Loucy (cell line): ENCODE data around the gene ZSCAN21.

Experiments used
- EZH2phosphoT487 ChIP-seq: fragments of 200-600 bp; IDR thresholded peaks from 2 replicates; pipeline ENCODE4 v1.6.1; 2018; ENCODE audit warnings: antibody characterized with exemption, mild to moderate bottlenecking, moderate library complexity, borderline replicate concordance
- TF ChIP-seq, protein P1 (sequence below): fragments of 200-600 bp; sonication (generic); conservative IDR thresholded peaks from 2 replicates; pipeline ENCODE4 v1.5.1; 2014; ENCODE audit warnings: mild to moderate bottlenecking, antibody characterized with exemption, low read length

DNA sequence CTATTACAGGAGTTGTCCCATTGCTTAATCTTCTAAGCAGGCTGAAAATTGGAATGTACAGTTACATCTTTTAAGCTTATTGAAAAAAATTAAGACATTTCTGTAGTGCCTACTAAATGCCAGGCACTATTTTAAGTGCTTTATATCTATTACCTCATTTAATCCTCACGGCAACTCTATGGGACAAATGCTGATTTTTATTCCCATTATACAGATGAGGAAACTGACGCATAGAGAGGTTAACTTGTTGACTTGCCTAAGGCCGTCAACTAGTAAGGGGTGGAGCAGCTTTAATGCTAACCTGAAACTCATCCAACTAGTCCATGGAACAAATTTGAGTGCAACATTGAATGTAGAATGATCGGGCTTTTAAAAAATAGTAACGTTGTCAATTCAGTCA is 31.7 kb upstream of the ZSCAN21 start:
- TF ChIP-seq, protein P1, sequence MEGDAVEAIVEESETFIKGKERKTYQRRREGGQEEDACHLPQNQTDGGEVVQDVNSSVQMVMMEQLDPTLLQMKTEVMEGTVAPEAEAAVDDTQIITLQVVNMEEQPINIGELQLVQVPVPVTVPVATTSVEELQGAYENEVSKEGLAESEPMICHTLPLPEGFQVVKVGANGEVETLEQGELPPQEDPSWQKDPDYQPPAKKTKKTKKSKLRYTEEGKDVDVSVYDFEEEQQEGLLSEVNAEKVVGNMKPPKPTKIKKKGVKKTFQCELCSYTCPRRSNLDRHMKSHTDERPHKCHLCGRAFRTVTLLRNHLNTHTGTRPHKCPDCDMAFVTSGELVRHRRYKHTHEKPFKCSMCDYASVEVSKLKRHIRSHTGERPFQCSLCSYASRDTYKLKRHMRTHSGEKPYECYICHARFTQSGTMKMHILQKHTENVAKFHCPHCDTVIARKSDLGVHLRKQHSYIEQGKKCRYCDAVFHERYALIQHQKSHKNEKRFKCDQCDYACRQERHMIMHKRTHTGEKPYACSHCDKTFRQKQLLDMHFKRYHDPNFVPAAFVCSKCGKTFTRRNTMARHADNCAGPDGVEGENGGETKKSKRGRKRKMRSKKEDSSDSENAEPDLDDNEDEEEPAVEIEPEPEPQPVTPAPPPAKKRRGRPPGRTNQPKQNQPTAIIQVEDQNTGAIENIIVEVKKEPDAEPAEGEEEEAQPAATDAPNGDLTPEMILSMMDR = no peak
- no peak for TF ChIP-seq EZH2phosphoT487
